ENCODE data around the gene ADGRG4.

Gene ADGRG4

GRCh38 chrX:136295380-136295779 is 5.4 kb upstream of the ADGRG4 start:
- no peak for DNase-seq

- DNase-seq = no peak
Measured at GRCh38 chrX:136303041-136303440, 2.3 kb downstream of the ADGRG4 start.

- DNase-seq = no peak
Measured at GRCh38 chrX:136304493-136304892, 3.7 kb downstream of the ADGRG4 start.

- no peak for DNase-seq
Measured at GRCh38 chrX:136306182-136306581, 5.4 kb downstream of the ADGRG4 start.

- DNase-seq = no peak
Measured at GRCh38 chrX:136307471-136307870, 6.7 kb downstream of the ADGRG4 start.

DNA sequence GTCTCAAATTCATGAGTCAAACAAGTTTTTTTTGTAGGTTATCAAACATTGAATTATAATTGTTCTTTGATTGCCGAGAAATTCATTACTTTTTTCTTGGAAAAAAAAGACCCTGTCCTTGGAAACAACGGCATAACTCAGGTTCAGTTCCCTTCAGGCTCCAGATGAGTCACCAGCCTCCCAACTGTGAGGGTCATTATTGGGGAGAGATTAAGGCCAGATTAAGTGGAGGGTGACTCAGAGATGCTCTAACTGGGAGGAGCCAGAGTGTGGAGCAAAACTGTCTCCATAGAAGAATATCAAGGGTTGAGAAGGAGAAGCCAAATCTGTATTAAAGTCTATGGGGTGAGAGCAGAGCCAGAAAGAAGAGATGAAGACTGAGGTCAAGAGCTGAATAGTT is 9.6 kb downstream of the ADGRG4 start:
- no peak for DNase-seq

GRCh38 chrX:136318156-136318555 is 17.4 kb downstream of the ADGRG4 start:
- DNase-seq = no peak

GRCh38 chrX:136318895-136319597 is 18.3 kb downstream of the ADGRG4 start:
- DNase-seq = no peak

DNA sequence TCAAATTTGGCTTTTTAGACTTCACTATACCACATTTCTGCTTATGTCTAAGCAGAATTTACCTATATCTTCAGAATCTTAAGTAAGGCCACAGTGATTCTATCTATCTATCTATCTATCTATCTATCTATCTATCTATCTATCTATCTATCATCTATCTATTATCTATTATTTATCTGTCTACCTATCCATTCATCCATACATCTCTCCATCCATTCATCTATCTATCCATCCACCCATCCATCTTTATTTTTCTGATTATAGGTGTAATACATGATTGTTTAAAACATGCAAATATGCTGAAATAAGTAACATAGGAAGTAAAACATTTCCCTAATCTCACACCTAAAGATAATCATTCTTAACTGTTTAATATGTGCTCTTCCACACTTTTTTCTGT is 18.8 kb downstream of the ADGRG4 start:
- no peak for DNase-seq

GRCh38 chrX:136321532-136321931 is 20.8 kb downstream of the ADGRG4 start:
- no peak for DNase-seq

DNA sequence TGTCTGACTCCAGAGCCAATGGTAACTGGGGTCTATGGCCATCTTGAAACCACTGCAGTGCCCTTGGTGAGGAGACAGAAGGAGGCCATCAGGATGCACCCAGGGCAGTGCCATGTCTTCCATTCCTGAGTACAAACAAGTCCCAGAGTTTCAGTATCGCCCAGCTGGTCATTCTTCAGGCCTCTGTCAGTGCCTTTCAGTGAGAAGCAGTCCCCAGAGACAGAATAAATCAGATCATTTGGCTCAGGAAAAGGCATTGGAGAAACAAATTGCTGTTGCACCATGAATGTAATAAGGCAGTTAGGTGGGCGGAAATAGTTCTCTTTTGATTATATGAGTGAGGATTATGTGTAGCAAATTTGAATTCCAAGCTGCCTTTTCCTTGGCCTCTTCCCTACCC is 21.3 kb downstream of the ADGRG4 start:
- DNase-seq = no peak

GRCh38 chrX:136325377-136325776 is 24.6 kb downstream of the ADGRG4 start:
- no peak for DNase-seq

DNA sequence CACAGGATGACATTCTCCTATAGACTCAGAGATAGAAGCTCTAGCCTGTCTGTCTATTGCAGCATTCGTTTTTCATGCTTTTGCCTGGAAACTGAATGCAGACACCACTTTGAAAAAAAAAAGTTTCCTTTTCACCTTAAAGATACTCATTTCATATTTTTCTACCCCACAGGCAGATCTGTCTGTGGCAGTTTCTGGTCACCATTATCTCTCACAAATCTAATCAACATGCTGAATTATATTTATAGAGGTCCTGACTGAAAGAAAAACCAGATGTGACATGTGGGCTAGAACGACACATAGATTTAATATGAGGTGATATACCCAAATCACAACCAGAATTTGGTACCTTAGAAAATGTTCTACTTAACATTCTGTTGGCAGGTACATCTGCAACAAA is 28.2 kb downstream of the ADGRG4 start:
- no peak for DNase-seq

DNA sequence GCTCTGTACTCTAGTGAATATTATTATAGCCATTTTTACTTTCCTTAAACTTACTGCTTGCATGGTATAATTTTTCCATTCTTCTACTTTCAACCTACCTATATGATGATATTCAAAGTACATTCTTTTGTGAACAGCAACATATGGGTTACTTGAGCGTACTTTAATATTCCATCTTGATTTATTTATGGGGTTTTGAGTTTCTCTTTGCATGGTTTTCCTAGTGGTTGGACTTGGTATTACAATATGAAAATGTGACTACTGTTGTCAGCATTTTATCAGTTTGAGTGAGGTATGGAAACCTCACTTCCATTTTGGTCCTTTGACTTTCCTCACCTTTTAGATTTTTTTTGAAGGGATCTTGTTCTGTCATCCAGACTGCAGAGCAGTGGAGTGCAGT is 35.9 kb downstream of the ADGRG4 start:
- no peak for DNase-seq

- DNase-seq = no peak
Measured at GRCh38 chrX:136339702-136340101, 38.9 kb downstream of the ADGRG4 start.

DNA sequence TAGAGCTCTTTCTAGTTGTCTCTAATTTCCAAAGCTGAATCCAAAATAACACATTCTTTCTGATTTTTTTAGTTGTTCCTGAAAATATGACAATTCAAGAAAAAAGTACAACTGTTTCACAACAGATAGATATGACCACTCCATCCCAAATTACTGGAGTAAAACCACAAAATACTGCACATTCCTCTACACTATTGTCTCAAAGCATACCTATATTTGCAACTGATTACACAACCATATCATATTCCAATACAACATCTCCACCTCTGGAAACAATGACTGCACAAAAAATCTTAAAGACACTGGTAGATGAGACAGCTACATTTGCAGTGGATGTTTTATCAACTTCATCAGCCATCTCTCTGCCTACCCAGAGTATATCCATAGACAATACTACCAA is 43.6 kb downstream of the ADGRG4 start:
- no peak for DNase-seq

GRCh38 chrX:136346506-136346905 is 45.7 kb downstream of the ADGRG4 start:
- DNase-seq = no peak

DNA sequence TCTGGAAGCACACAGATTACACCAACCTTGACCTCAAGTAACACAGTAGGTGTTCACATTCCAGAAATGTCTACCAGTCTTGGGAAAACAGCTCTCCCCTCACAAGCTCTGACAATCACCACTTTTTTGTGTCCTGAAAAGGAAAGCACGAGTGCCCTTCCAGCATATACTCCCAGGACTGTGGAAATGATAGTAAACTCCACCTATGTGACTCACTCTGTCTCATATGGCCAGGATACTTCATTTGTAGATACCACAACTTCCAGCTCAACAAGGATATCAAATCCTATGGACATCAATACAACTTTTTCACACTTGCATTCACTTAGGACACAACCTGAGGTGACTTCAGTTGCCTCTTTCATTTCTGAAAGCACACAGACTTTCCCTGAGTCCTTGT is 46.9 kb downstream of the ADGRG4 start:
- no peak for DNase-seq

DNA sequence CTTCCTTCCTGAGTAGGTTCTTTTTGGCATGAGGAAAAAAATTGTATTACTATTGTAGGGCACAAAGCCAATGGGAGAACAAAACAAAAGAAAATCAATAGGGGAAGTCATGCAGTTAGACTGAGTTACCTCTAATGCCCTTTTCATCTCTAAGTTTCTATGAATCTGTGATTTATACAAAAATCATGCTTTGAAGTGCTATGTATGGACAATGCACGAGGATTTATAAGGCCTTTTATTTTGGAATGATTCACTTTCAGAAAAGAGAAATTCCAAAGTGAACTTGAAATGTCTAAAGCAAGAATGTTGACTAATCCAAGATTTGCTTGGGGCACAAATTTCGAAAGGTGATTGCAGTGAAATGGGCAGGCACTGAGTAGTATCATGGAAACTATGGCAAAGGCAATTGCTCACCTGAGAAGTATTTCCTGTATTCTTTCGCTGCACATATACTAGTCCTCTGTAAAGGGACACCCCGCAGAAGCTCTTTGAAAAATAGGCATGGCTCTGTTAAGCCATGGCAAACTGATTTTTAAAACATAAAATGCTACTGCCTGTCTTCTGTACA is 52.8 kb downstream of the ADGRG4 start:
- no peak for DNase-seq

DNA sequence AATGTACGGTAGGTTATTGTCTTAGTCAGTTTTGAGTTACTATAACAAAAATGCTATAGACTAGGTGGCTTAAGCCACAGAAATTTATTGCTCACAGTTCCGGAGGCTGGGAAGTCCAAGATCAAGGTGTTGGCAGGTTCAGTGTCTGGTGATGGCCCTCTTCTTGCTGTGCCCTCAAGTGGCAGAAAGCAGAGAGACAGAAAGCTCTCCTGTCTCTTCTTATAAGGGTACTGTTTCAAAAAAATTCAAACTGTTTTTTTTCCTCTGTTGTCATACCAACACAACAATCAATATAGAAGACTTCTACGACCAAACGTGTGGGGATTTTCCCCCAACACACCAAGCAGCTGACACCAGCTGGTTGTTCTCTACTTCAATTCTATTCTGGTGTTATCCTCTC is 53.4 kb downstream of the ADGRG4 start:
- DNase-seq = no peak

GRCh38 chrX:136369377-136369776 is 68.6 kb downstream of the ADGRG4 start:
- DNase-seq = no peak

GRCh38 chrX:136376713-136377112 is 76.0 kb downstream of the ADGRG4 start:
- DNase-seq = no peak

DNA sequence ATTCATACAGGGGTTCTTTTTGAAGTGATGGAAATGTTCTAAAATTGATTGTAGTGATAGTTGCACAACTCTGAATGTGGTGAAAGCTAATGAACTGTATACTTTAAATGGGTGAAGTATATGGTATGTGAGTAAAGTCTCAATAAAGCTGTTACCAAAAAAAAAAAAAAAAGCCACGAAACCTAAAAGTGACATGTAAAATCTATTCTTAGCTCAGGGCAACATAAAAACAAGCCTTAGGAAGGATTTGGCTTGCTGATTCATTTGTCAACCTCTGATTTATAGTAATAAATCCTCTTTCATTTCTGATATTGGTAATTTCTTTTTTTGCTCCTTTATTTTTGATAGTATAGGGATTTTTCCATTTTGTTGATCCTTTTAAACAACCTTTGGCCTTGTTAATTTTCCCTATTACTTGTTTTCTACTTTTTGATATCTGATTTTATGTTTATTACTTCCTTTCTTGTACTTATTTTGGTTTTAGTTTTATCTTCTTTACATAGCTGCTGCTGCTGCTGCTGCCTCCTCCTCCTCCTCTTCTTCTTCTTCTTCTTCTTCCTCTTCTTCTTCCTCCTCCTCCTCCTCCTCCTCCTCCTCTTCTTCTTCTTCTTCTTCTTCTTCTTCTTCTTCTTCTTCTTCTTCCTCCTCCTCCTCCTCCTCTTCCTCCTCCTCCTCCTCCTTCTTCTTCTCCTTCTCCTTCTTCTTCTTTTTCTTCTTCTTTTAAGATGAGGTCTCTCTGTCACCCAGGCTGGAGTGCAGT is 79.4 kb downstream of the ADGRG4 start:
- DNase-seq = no peak

GRCh38 chrX:136386173-136386572 is 85.4 kb downstream of the ADGRG4 start:
- DNase-seq = no peak
